ENCODE results near the gene PDZK1IP1. TPM values are rescaled to one million over a fixed set of nuclear protein-coding genes. Genes with fewer than 3 reads are reported as not detected.

PDZK1IP1 gene
- total and polyA plus RNA-seq, 2 of the 13 experiments (the other 11 are each of a cell fraction or from before 2014, with no cell fraction given), result 0.24 to 1.6 TPM

GRCh38 chr1:47192458-47193384, 2.9 kb upstream of the PDZK1IP1 start (continued):
- 0 out of 2 replicates have a peak, but pooled peaks have one; percentile 39 for TF ChIP-seq ZBED4 (CRISPR knock-in tag; IDR thresholded peaks at IDR 0.05; ENCODE audit: borderline replicate concordance)
- TF ChIP-seq SMARCC2 (IDR thresholded peaks at IDR 0.05), result no peak
- 0 out of 2 replicates have a peak, but pooled peaks have one; percentile 49 for TF ChIP-seq ZBTB20 (CRISPR knock-in tag; IDR thresholded peaks at IDR 0.05; ENCODE audit: borderline replicate concordance, low read depth)
- no peak; the same call in 1 of the 2 replicates for TF ChIP-seq ZBTB44 (CRISPR knock-in tag; IDR thresholded peaks at IDR 0.05)
- TF ChIP-seq SRSF4 (IDR thresholded peaks at IDR 0.05; ENCODE audit: low read depth, low read length, poor library complexity, severe bottlenecking), result no peak
- no peak for TF ChIP-seq PAWR (CRISPR knock-in tag; IDR thresholded peaks at IDR 0.05; ENCODE audit: borderline replicate concordance)
- no peak for TF ChIP-seq SIX4 (CRISPR knock-in tag; IDR thresholded peaks at IDR 0.05)
- peak; percentile 42; the same call in 1 of the 2 replicates for TF ChIP-seq THAP7 (CRISPR knock-in tag; IDR thresholded peaks at IDR 0.05)
- no peak for TF ChIP-seq FOXO4 (CRISPR knock-in tag; conservative IDR thresholded peaks at IDR 0.05)
- TF ChIP-seq IKZF1 (IDR thresholded peaks at IDR 0.05), result no peak
- TF ChIP-seq TFAP4 (IDR thresholded peaks at IDR 0.05; ENCODE audit: borderline replicate concordance, low read depth), result peak; percentile 91
- TF ChIP-seq ZNF143 (CRISPR knock-in tag; IDR thresholded peaks at IDR 0.05), result peak; percentile 54
- TF ChIP-seq ZNF329 (CRISPR knock-in tag; IDR thresholded peaks at IDR 0.05; ENCODE audit: low read depth), result no peak

All from HepG2 (cell line).